Breast epithelium (tissue), 3 donors: ENCODE data around the gene VAMP4.

Experiments
- CTCF ChIP-seq, 3 donors: fragments of 450-650 bp; IDR thresholded peaks; one replicate each; pipeline ENCODE4 v1.5.1; 2016 to 2017; ENCODE audit warnings: antibody characterized with exemption in 3 of 3, mild to moderate bottlenecking in 3 of 3, moderate library complexity in 3 of 3
- POLR2A ChIP-seq: fragments of 450-650 bp; IDR thresholded peaks from one replicate; pipeline ENCODE4 v1.6.1; 2016; ENCODE audit warnings: antibody characterized with exemption, mild to moderate bottlenecking, moderate library complexity
- POLR2AphosphoS5 ChIP-seq, 3 donors: sonication (generic); formaldehyde crosslinking; IDR thresholded peaks; one replicate each; pipeline ENCODE4 v1.6.1; 2017; ENCODE audit warnings: antibody characterized with exemption in 3 of 3

DNA sequence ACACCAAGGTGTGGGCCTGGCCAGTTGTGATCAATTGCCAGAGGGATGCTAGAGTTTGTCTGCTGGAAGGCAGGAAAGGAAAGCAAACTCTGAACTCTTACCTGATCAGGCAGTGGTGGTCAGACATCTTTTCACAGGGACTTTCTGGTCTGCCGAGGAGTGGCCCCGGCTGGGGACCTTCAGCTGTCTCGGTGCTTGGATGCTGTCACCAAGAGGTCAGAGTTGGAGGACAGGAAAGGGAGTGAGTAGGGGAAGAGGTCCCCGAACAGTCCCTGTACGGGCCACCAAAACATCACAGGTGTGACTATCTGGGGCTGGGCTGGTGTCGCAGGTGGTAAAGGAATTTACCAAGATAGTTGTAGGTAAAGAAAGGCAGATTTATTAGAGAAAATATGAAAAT lies 21.9 kb upstream of the VAMP4 start:
- TF ChIP-seq CTCF (IDR thresholded peaks at IDR 0.05) (no peak), POLR2A (no peak), POLR2AphosphoS5 (IDR thresholded peaks at IDR 0.05) (no peak)
